ENCODE measurements around the gene GPR156. TPM values are rescaled to one million over a fixed set of nuclear protein-coding genes. Genes with fewer than 3 reads are reported as not detected.
A peak's percentile ranks its signal among the peaks of the same experiment; 100 is the strongest.

Gene GPR156
- total RNA-seq, 4 donors from 2014 or later = 0.18 TPM; not detected in 3

GRCh38 chr3:120193554-120193953 lies 91.5 kb downstream of the GPR156 start:
- intact Hi-C loops (cut with DNase I; ENCODE audit: low total_unique reads) = no loop called here

GRCh38 chr3:120192579-120192978 lies 92.4 kb downstream of the GPR156 start:
- Histone ChIP-seq H3K9me3 (no peaks in the 10 kb centered on the region), H3K4me1 (no peaks in the 10 kb centered on the region), H3K36me3 (no peaks in the 10 kb centered on the region), H3K27ac (no peak overlapping the region), H3K27me3 (no peaks in the 10 kb centered on the region), H3K4me3 (no peak overlapping the region)
- ATAC-seq (no peak), DNase-seq (no peak)
- no peak for TF ChIP-seq CTCF (IDR thresholded peaks at IDR 0.05 in 4 of 5, conservative IDR thresholded peaks at IDR 0.05 in 1 of 5)
- TF ChIP-seq POLR2A (IDR thresholded peaks at IDR 0.05) = no peak
- intact Hi-C loops (cut with DNase I; ENCODE audit: low total_unique reads) = no loop called here
- in situ Hi-C loops (cut with MboI; ENCODE audit: low sequenced_read_pairs in 4 of 4) = loop anchor here in 3 of 4 donors (25.0 kb wide), 1 partner anchor 305 kb away; no protein-coding TSS in a partner anchor

More at GRCh38 chr3:120193554-120193953, 91.5 kb downstream of the GPR156 start:
- DNase-seq (no peak), ATAC-seq (no peak)
- Histone ChIP-seq H3K27ac (no peak overlapping the region), H3K4me1 (peaks cover 0 to 7% of the 10 kb centered on the region in 2 donors), H3K4me3 (no peak overlapping the region), H3K9me3 (no peaks in the 10 kb centered on the region), H3K27me3 (no peaks in the 10 kb centered on the region), H3K36me3 (no peaks in the 10 kb centered on the region)
- TF ChIP-seq CTCF (IDR thresholded peaks at IDR 0.05 in 4 of 5, conservative IDR thresholded peaks at IDR 0.05 in 1 of 5) (no peak), POLR2A (IDR thresholded peaks at IDR 0.05) (no peak)
- in situ Hi-C loops (cut with MboI; ENCODE audit: low sequenced_read_pairs in 4 of 4) = loop anchor here in 3 of 4 donors (25.0 kb wide), 1 partner anchor 306 kb away; no protein-coding TSS in a partner anchor

GRCh38 chr3:120192159-120192558 lies 92.9 kb downstream of the GPR156 start:
- TF ChIP-seq CTCF (IDR thresholded peaks at IDR 0.05 in 4 of 5, conservative IDR thresholded peaks at IDR 0.05 in 1 of 5) (no peak), POLR2A (IDR thresholded peaks at IDR 0.05) (no peak)
- Histone ChIP-seq H3K4me3 (no peak overlapping the region), H3K4me1 (no peaks in the 10 kb centered on the region), H3K9me3 (no peaks in the 10 kb centered on the region), H3K27ac (no peak overlapping the region), H3K27me3 (no peaks in the 10 kb centered on the region), H3K36me3 (no peaks in the 10 kb centered on the region)
- DNase-seq (no peak), ATAC-seq (no peak)
- in situ Hi-C loops (cut with MboI; ENCODE audit: low sequenced_read_pairs in 4 of 4) = loop anchor here in 3 of 4 donors (25.0 kb wide), 1 partner anchor 305 kb away; no protein-coding TSS in a partner anchor
- intact Hi-C loops (cut with DNase I; ENCODE audit: low total_unique reads) = no loop called here

DNA sequence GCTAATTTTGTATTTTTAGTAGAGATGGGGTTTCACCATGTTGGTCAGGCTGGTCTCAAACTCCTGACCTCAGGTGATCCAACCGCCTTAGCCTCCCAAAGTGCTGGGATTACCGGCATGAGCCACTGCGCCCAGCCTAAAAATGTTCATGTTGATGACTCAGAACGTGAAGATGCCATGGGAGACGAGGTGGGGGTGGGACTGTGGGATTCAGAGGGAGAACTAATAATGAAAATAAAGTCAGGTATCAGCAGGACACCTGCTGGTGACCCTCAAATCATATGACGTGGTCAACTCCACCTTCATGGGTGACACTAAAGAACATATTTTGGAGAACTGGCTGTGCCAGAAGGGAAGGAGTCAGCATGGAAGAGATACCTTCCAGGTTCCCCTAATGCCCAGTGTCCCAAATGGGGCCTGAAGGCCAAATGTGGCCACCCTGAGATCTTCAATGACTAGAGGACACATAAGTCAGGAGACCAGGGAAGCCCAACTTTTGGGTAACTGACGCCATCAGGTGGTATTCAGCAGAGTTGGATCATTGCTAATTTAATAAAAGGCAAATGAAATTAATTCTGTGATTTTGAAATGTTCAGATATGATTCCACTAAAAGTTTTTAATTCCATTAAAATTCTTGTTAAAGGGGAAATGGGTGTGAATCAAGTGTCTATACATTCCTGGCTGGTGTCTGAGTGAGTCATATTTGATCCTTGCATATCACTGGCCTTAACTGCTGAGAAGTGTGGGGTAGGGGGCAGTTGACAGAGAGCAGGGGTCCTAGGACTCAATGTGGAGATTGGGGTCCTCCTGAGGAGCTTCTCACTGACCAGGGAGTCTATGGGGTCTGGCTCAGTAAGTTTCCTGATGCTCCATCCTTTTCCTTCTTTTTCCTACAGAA lies 102.2 kb downstream of the GPR156 start:
- no peaks in the 10 kb centered on the region for H3K36me3 ChIP-seq
- intact Hi-C loops (cut with DNase I; ENCODE audit: low total_unique reads) = loop anchor here (5.0 kb wide), 1 partner anchor 291 kb away; no protein-coding TSS in a partner anchor
- ATAC-seq (peak in 1 of 2 donors; percentile 47), DNase-seq (no peak)
- TF ChIP-seq CTCF (IDR thresholded peaks at IDR 0.05 in 4 of 5, conservative IDR thresholded peaks at IDR 0.05 in 1 of 5) (peak in 1 of 5 experiments; percentile 29), POLR2A (IDR thresholded peaks at IDR 0.05) (no peak)
- H3K4me3 ChIP-seq = no peak overlapping the region
- no peaks in the 10 kb centered on the region for H3K27me3 ChIP-seq
- H3K4me1 ChIP-seq = no peaks in the 10 kb centered on the region
- in situ Hi-C loops (cut with MboI; ENCODE audit: low sequenced_read_pairs in 4 of 4) = loop anchor here in 3 of 4 donors (25.0 kb wide), 1 partner anchor 296 kb away; no protein-coding TSS in a partner anchor
- H3K9me3 ChIP-seq = no peaks in the 10 kb centered on the region
- no peak overlapping the region for H3K27ac ChIP-seq

Data from gastrocnemius medialis (tissue), 4 donors.